Measurements from ENCODE around the gene GRIN3A. TPM values are rescaled to one million over a fixed set of nuclear protein-coding genes. Genes with fewer than 3 reads are reported as not detected.
"Not testable (repeated sequence)": the region's sequence is repeated elsewhere in the genome, so short reads cannot be mapped to it uniquely, and the experiment has no call there.

Gene GRIN3A
- total RNA-seq, 1 experiment from 2014 or later, result not detected

DNA sequence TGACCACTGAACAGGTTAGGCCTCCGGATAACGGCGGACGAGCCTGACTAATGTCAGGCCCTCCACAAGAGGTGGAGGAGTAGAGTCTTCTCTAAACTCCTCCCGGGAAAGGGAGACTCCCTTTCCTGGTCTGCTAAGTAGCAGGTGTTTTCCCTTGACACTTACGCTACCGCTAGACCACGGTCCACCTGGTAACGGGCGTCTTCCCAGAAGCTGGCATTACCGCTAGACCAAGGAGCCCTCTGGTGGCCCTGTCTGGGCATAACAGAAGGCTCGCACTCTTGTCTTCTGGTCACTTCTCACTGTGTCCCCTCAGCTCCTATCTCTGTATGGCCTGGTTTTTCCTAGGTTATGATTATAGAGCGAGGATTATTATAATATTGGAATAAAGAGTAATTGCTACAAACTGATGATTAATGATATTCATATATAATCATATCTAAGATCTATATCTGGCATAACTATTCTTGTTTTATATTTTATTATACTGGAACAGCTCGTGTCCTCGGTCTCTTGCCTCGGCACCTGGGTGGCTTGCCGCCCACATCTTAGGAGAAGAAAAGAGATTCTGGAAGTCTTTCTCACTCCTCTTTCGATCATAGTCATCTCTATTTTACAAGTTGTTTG, 188.9 kb downstream of the GRIN3A start:
- H3K4me1 ChIP-seq; H3K4me1 Mint-ChIP-seq (ENCODE audit: low read depth, unreplicated experiment); POLR2A ChIA-PET; H3K4me3 Mint-ChIP-seq (ENCODE audit: unreplicated experiment); H3K27me3 Mint-ChIP-seq (ENCODE audit: insufficient read depth, unreplicated experiment); H3K27me3 ChIP-seq (replicated peaks; ENCODE audit: control insufficient read depth, insufficient read depth, low read length); H3K4me3 ChIP-seq (ENCODE audit: low read depth, low read length); H3K9me3 ChIP-seq; intact Hi-C loops (cut with micrococcal nuclease; ENCODE audit: unreplicated experiment); H3K27ac Mint-ChIP-seq (ENCODE audit: unreplicated experiment); CTCF ChIA-PET; BruUV-seq (replicated peaks); H3K36me3 ChIP-seq (ENCODE audit: control insufficient read depth, insufficient read depth, low read length); H3K9me3 Mint-ChIP-seq (ENCODE audit: unreplicated experiment): not testable (repeated sequence)
- peak; percentile 19 to 40 for DNase-seq
- peak in 1 of 2 experiments; percentile 47 for TF ChIP-seq CTCF (IDR thresholded peaks at IDR 0.05; ENCODE audit: insufficient read depth in 1 of 2, low read depth in 1 of 2, low read length in 1 of 2, severe bottlenecking in 1 of 2, unreplicated experiment in 1 of 2)
- peaks cover 59% of the 10 kb centered on the region for H3K36me3 Mint-ChIP-seq (ENCODE audit: insufficient read depth, unreplicated experiment)

DNA sequence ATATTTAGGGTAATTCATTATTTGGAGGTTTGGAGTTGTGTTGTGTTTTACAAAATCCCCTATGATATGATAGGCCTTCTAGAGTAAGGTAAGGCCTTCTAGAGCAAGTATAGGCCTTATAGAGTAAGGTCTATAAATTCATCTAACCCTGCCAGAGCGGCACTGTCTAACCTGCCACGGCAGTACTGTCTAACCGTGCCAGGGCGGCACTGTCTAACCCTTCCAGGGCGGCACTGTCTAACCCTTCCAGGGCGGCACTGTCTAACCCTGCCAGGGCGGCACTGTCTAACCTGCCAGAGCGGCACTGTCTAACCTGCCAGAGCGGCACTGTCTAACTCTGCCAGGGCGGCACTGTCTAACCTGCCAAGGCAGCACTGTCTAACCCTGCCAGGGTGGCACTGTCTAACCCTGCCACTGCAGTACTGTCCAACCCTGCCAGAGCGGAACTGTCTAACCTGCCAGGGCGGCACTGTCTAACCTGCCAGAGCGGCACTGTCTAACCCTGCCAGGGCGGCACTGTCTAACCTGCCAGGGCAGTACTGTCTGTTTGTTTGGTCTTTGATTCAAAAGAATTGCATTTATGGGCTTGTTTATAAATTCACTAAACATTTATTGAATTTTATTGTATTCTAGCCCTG, 195.2 kb downstream of the GRIN3A start:
- Histone ChIP-seq H3K9me3 (no peaks in the 10 kb centered on the region), H3K4me3 (ENCODE audit: low read depth, low read length) (no peak overlapping the region), H3K36me3 (ENCODE audit: control insufficient read depth, insufficient read depth, low read length) (no peaks in the 10 kb centered on the region), H3K27me3 (replicated peaks; ENCODE audit: control insufficient read depth, insufficient read depth, low read length) (no peaks in the 10 kb centered on the region), H3K4me1 (no peaks in the 10 kb centered on the region)
- ChIA-PET CTCF (no interaction called here), POLR2A (no interaction called here)
- no peaks in the 10 kb centered on the region for H3K27me3 Mint-ChIP-seq (ENCODE audit: insufficient read depth, unreplicated experiment)
- H3K9me3 Mint-ChIP-seq (ENCODE audit: unreplicated experiment), result no peaks in the 10 kb centered on the region
- DNase-seq, result no peak
- no peaks in the 10 kb centered on the region for H3K4me1 Mint-ChIP-seq (ENCODE audit: low read depth, unreplicated experiment)
- TF ChIP-seq CTCF (IDR thresholded peaks at IDR 0.05; ENCODE audit: insufficient read depth in 1 of 2, low read depth in 1 of 2, low read length in 1 of 2, severe bottlenecking in 1 of 2, unreplicated experiment in 1 of 2), result no peak
- peaks cover 28% of the 10 kb centered on the region for H3K36me3 Mint-ChIP-seq (ENCODE audit: insufficient read depth, unreplicated experiment)
- no peak overlapping the region for H3K4me3 Mint-ChIP-seq (ENCODE audit: unreplicated experiment)
- intact Hi-C loops (cut with micrococcal nuclease; ENCODE audit: unreplicated experiment), result no loop called here
- H3K27ac Mint-ChIP-seq (ENCODE audit: unreplicated experiment), result no peak overlapping the region
- no TSS peak for BruUV-seq (replicated peaks)

- Histone ChIP-seq H3K36me3 (ENCODE audit: control insufficient read depth, insufficient read depth, low read length) (no peaks in the 10 kb centered on the region), H3K27me3 (replicated peaks; ENCODE audit: control insufficient read depth, insufficient read depth, low read length) (no peaks in the 10 kb centered on the region), H3K4me3 (ENCODE audit: low read depth, low read length) (no peak overlapping the region), H3K9me3 (no peaks in the 10 kb centered on the region), H3K4me1 (no peaks in the 10 kb centered on the region)
- no peaks in the 10 kb centered on the region for H3K36me3 Mint-ChIP-seq (ENCODE audit: insufficient read depth, unreplicated experiment)
- BruUV-seq (replicated peaks), result no TSS peak
- DNase-seq, result no peak
- no peak overlapping the region for H3K27ac Mint-ChIP-seq (ENCODE audit: unreplicated experiment)
- intact Hi-C loops (cut with micrococcal nuclease; ENCODE audit: unreplicated experiment), result no loop called here
- H3K9me3 Mint-ChIP-seq (ENCODE audit: unreplicated experiment), result no peaks in the 10 kb centered on the region
- CTCF ChIA-PET, result no interaction called here
- TF ChIP-seq CTCF (IDR thresholded peaks at IDR 0.05; ENCODE audit: insufficient read depth in 1 of 2, low read depth in 1 of 2, low read length in 1 of 2, severe bottlenecking in 1 of 2, unreplicated experiment in 1 of 2), result no peak
- H3K4me3 Mint-ChIP-seq (ENCODE audit: unreplicated experiment), result no peak overlapping the region
- no peaks in the 10 kb centered on the region for H3K27me3 Mint-ChIP-seq (ENCODE audit: insufficient read depth, unreplicated experiment)
- POLR2A ChIA-PET, result no interaction called here
- no peaks in the 10 kb centered on the region for H3K4me1 Mint-ChIP-seq (ENCODE audit: low read depth, unreplicated experiment)
Observed at GRCh38 chr9:101540069-101540468, 198.4 kb downstream of the GRIN3A start.

All from Caco-2 (cell line).